Endothelial cell of umbilical vein (primary cell): ENCODE measurements around the gene CRIM1. TPM values are rescaled to one million over a fixed set of nuclear protein-coding genes. Genes with fewer than 3 reads are reported as not detected.

Source experiments
- BruUV-seq: library from RNA; stranded (reverse); fragments of 400-500 nt; replicated peaks from 2 replicates; lab custom pipeline; 2021; lab: Mats Ljungman, UMichigan
- CTCF ChIA-PET: fragments of 300-600, 350-600 bp; sonication (Branson Sonifier 250); formaldehyde crosslinking; loops from one replicate; lab custom pipeline; 2021; ENCODE audit warnings: antibody characterized with exemption, inconsistent platforms; lab: Charles Lee
- POLR2A ChIA-PET: fragments of 300-600, 350-600 bp; sonication (Branson Sonifier 250); formaldehyde crosslinking; loops from one replicate; lab custom pipeline; 2021; ENCODE audit warnings: antibody characterized with exemption, inconsistent platforms; lab: Charles Lee
- DNase-seq: peaks from one replicate; pipeline ENCODE4 v3.0.0-alpha.2; 2011; ENCODE audit warnings: low read depth, low spot score
- FAIRE-seq: peaks from 2 replicates; lab custom pipeline; 2011; peaks lifted over from hg19 to GRCh38; lab: Jason Lieb, UNC
- H2AFZ ChIP-seq: 2 replicates; pipeline ENCODE4 v1.6.0; 2012; ENCODE audit warnings: low read depth, low read length, control low read depth, inconsistent platforms
- H3K27ac ChIP-seq: 2 replicates; pipeline ENCODE4 v1.5.1; 2011; ENCODE audit warnings: low read depth, mild to moderate bottlenecking, control low read depth, low read length, moderate library complexity; ENCODE audit not compliant: insufficient read depth
- H3K27me3 ChIP-seq, 2 experiments: 2 replicates each; pipeline versions ENCODE4 v1.6.0 to v1.6.1; 2011; ENCODE audit warnings: low read length in 2 of 2, mixed read lengths in 1 of 2; ENCODE audit not compliant: control insufficient read depth in 2 of 2, insufficient read depth in 2 of 2
- H3K36me3 ChIP-seq, 2 experiments: 2 replicates in 1 of 2; 3 replicates in 1 of 2; pipeline ENCODE4 v1.5.1; 2011; ENCODE audit warnings: low read length in 2 of 2, mild to moderate bottlenecking in 1 of 2, moderate library complexity in 1 of 2; ENCODE audit not compliant: control insufficient read depth in 2 of 2, insufficient read depth in 2 of 2; ENCODE audit errors: extremely low read depth in 1 of 2
- H3K4me1 ChIP-seq: 3 replicates; pipeline ENCODE4 v1.5.1; 2011; ENCODE audit warnings: mild to moderate bottlenecking, low read length; ENCODE audit not compliant: control insufficient read depth, insufficient read depth; ENCODE audit errors: extremely low read depth
- H3K4me2 ChIP-seq: 2 replicates; pipeline ENCODE4 v1.6.1; 2011; ENCODE audit warnings: low read length, control low read depth, mixed read lengths; ENCODE audit not compliant: insufficient read depth
- H3K4me3 ChIP-seq, 3 experiments: fragments of 200-600 bp in 1 of 3; sonication (generic), shearing (Covaris generic) in 1 of 3; replicated peaks in 1 of 3; 2 replicates each; pipeline ENCODE4 v1.5.1; 2011 to 2016; ENCODE audit warnings: control low read depth in 3 of 3, low read length in 3 of 3, mild to moderate bottlenecking in 2 of 3, inconsistent platforms in 1 of 3, low read depth in 1 of 3, moderate library complexity in 1 of 3; ENCODE audit not compliant: insufficient read depth in 1 of 3
- H3K79me2 ChIP-seq: 2 replicates; pipeline ENCODE4 v1.6.0; 2012; ENCODE audit warnings: low read length, inconsistent platforms; ENCODE audit not compliant: control insufficient read depth, insufficient read depth
- H3K9ac ChIP-seq: replicated peaks from 2 replicates; pipeline ENCODE3; 2011; ENCODE audit warnings: low read length, control low read depth; ENCODE audit not compliant: insufficient read depth; ENCODE audit errors: extremely low read depth
- H3K9me1 ChIP-seq: replicated peaks from 3 replicates; pipeline ENCODE4 v1.6.0; 2011; ENCODE audit warnings: mild to moderate bottlenecking, low read length; ENCODE audit not compliant: control insufficient read depth, insufficient read depth; ENCODE audit errors: extremely low read depth
- H3K9me3 ChIP-seq: replicated peaks from 2 replicates; pipeline ENCODE4 v1.5.1; 2012; ENCODE audit warnings: low read length, inconsistent platforms; ENCODE audit not compliant: control insufficient read depth, insufficient read depth
- H4K20me1 ChIP-seq: replicated peaks from 2 replicates; pipeline ENCODE3; 2011; ENCODE audit warnings: mild to moderate bottlenecking, low read length; ENCODE audit not compliant: control insufficient read depth, insufficient read depth; ENCODE audit errors: extremely low read depth
- CTCF ChIP-seq, 2 donors: IDR thresholded peaks; 1 replicate in 1 of 2; 2 replicates in 1 of 2; pipeline ENCODE4 v1.5.1; 2011; ENCODE audit warnings: low read length in 2 of 2, mild to moderate bottlenecking in 2 of 2, moderate library complexity in 2 of 2, control low read depth in 1 of 2, inconsistent platforms in 1 of 2, low read depth in 1 of 2; ENCODE audit not compliant: insufficient read depth in 1 of 2; ENCODE audit errors: extremely low read depth in 1 of 2
- EZH2 ChIP-seq: IDR thresholded peaks from 2 replicates; pipeline ENCODE4 v1.6.1; 2012; ENCODE audit warnings: borderline replicate concordance, low read depth, mild to moderate bottlenecking, moderate library complexity, low read length, inconsistent platforms; ENCODE audit not compliant: severe bottlenecking
- FOS ChIP-seq: IDR thresholded peaks from 2 replicates; pipeline ENCODE4 v1.6.1; 2011; ENCODE audit warnings: mild to moderate bottlenecking, low read length, moderate library complexity, borderline replicate concordance; ENCODE audit not compliant: insufficient read depth
- MYC ChIP-seq: IDR thresholded peaks from one replicate; pipeline ENCODE4 v1.6.1; 2011; ENCODE audit warnings: mild to moderate bottlenecking, low read depth, low read length
- POLR2AphosphoS5 ChIP-seq: IDR thresholded peaks from 2 replicates; pipeline ENCODE4 v1.6.1; 2012; ENCODE audit warnings: low read depth, mild to moderate bottlenecking, control low read depth, low read length, moderate library complexity; ENCODE audit not compliant: insufficient read depth
- dilution Hi-C: fragments of 300-500 bp; cut with MboI; formaldehyde crosslinking; loops from one replicate; pipeline ENCODE4 v1.15.0; 2019; ENCODE audit warnings: low sequenced_read_pairs; ENCODE audit not compliant: extremely low pct_ligation_motif_present
- intact Hi-C: fragments of 100-400 bp; cut with micrococcal nuclease; formaldehyde crosslinking; loops from one replicate; pipeline ENCODE4 v1.10.0; 2022
- polyA plus RNA-seq, 4 experiments: library from polyadenylated mRNA; depleted of rRNA in 3 of 4; stranded (reverse) in 3 of 4; unstranded in 1 of 4; fragments of >200 nt; gene quantifications; 2 replicates each; pipeline versions ENCODE4 v1.2.1 to v1.2.3, GENCODE V29; 2011 to 2012; ENCODE audit warnings: missing spikeins in 1 of 4
- total RNA-seq: library from RNA; stranded (reverse); gene quantifications from 2 replicates; pipeline ENCODE4 v1.2.3, GENCODE V29; 2021

CRIM1 gene
- total and polyA plus RNA-seq, 2 donors (not counting 3 experiments of a cell fraction or from before 2014, with no cell fraction given): 422 to 649 TPM

GRCh38 chr2:36584148-36584794 lies 228.7 kb downstream of the CRIM1 start:
- Histone ChIP-seq H4K20me1 (no peaks in the 10 kb centered on the region), H3K27ac (no peak overlapping the region), H3K9me1 (no peaks in the 10 kb centered on the region), H2AFZ (no peak overlapping the region), H3K4me2 (no peak overlapping the region), H3K4me3 (no peak overlapping the region), H3K9me3 (no peaks in the 10 kb centered on the region), H3K4me1 (no peaks in the 10 kb centered on the region), H3K36me3 (peaks cover 15 to 39% of the 10 kb centered on the region in 2 experiments), H3K79me2 (peaks cover 61% of the 10 kb centered on the region), H3K27me3 (no peaks in the 10 kb centered on the region), H3K9ac (no peak overlapping the region)
- intact Hi-C loops (no loop called here), dilution Hi-C loops (no loop called here)
- no TSS peak for BruUV-seq
- ChIA-PET CTCF (no interaction called here), POLR2A (no interaction called here)
- DNase-seq (no peak), FAIRE-seq (no peak)
- no peak for TF ChIP-seq MYC
- no peak for TF ChIP-seq CTCF (IDR thresholded peaks at IDR 0.05; ENCODE audit: extremely low read depth in 1 of 2, insufficient read depth in 1 of 2, low read depth in 1 of 2, low read length in 2 of 2)
- TF ChIP-seq POLR2AphosphoS5: no peak
- no peak for TF ChIP-seq FOS
- TF ChIP-seq EZH2: no peak
